Measurements from ENCODE around the gene VWA8. TPM values are rescaled to one million over a fixed set of nuclear protein-coding genes. Genes with fewer than 3 reads are reported as not detected.
A peak's percentile ranks its signal among the peaks of the same experiment; 100 is the strongest.
"Not testable (repeated sequence)": the region's sequence is repeated elsewhere in the genome, so short reads cannot be mapped to it uniquely, and the experiment has no call there.

The VWA8 gene
- total and polyA plus RNA-seq, 8 donors = 11.9 to 24.4 (median 14.4) TPM

DNA sequence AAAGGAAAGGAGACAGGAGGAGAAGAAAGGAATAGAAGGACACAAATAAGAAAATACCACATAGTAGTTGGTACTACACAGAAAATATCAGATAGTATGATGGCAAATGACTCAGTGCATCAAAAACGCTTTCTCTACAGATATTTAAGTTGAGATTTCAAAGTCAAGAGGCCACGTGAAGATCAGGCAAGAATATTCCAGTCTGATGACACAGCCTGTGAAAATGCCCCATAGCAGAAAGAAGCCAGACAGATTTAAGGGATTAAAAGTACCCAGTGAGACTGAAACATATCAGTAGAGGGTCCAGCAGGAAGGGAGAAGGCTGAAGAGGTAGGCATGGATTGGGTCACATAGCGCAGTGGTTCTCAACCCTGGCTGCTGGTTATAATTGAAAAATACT, 113.7 kb downstream of the VWA8 start:
- intact Hi-C loops (cut with DNase I) = no loop called here
- Histone ChIP-seq H3K36me3 (no peaks in the 10 kb centered on the region), H3K9me3 (peaks cover 0 to 2% of the 10 kb centered on the region in 2 donors), H3K27ac (no peak overlapping the region), H3K27me3 (no peaks in the 10 kb centered on the region), H3K4me3 (no peak overlapping the region), H3K4me1 (peaks cover 0 to 2% of the 10 kb centered on the region in 2 donors)
- TF ChIP-seq, protein P1, sequence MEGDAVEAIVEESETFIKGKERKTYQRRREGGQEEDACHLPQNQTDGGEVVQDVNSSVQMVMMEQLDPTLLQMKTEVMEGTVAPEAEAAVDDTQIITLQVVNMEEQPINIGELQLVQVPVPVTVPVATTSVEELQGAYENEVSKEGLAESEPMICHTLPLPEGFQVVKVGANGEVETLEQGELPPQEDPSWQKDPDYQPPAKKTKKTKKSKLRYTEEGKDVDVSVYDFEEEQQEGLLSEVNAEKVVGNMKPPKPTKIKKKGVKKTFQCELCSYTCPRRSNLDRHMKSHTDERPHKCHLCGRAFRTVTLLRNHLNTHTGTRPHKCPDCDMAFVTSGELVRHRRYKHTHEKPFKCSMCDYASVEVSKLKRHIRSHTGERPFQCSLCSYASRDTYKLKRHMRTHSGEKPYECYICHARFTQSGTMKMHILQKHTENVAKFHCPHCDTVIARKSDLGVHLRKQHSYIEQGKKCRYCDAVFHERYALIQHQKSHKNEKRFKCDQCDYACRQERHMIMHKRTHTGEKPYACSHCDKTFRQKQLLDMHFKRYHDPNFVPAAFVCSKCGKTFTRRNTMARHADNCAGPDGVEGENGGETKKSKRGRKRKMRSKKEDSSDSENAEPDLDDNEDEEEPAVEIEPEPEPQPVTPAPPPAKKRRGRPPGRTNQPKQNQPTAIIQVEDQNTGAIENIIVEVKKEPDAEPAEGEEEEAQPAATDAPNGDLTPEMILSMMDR (IDR thresholded peaks at IDR 0.05) = no peak
- DNase-seq (no peak), ATAC-seq (no peak)

DNA sequence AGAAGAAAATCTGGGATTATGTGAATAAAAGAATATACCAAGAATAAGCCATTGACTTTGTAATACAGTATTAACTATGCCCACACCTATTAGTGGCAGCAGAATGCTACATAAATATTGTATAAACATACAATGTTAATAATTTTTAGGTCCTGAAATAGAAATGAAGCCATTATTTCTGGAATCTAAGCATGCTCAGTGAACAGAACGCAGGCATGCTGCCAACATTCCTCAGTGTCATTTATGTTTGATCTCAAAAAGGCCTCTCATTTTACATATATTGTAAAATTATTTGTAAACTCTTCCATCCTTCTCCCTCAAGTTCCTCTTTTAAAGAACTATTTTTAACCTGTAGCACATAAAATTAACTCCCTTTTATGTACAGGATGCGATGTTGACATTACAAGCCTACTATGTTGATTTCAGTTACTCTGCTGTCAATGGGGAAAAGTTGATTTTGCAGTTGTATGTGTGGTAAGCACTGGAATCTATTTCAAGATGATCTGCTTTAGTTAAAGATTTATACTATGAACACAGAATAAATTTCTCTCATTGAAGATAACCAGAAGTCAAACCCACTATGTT, 118.8 kb downstream of the VWA8 start:
- peaks cover 0 to 2% of the 10 kb centered on the region in 2 donors for H3K9me3 ChIP-seq
- TF ChIP-seq, protein P1 (IDR thresholded peaks at IDR 0.05) = no peak
- no peak overlapping the region for H3K4me3 ChIP-seq
- intact Hi-C loops (cut with DNase I) = no loop called here
- no peaks in the 10 kb centered on the region for H3K36me3 ChIP-seq
- H3K27me3 ChIP-seq = no peaks in the 10 kb centered on the region
- DNase-seq (peak in 2 of 4 donors; percentile 60), ATAC-seq (no peak)
- H3K4me1 ChIP-seq = peaks cover 0 to 13% of the 10 kb centered on the region in 2 donors
- no peak overlapping the region for H3K27ac ChIP-seq

DNA sequence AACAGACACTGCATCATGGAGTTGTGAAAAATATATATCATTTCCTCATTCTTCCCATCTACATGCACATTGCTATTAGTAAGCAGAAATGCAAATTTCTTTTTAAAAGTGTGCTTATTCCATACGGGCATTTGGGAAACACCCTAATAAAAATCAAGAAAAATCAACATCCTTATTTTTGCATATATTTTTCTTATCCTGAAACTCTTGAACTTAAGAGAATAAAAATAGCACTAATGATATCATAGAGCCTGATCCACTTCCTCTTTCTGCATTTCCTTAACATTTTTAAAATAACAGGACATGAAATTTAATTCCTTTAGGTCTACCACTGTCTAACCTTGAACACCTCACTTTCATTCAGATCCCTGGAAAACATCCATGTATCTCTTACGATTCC, 123.3 kb downstream of the VWA8 start:
- intact Hi-C loops (cut with DNase I) = no loop called here
- peaks cover 0 to 13% of the 10 kb centered on the region in 2 donors for H3K4me1 ChIP-seq
- no peak for DNase-seq
- H3K9me3 ChIP-seq = no peaks in the 10 kb centered on the region
- no peaks in the 10 kb centered on the region for H3K27me3 ChIP-seq
- TF ChIP-seq, protein P1 (IDR thresholded peaks at IDR 0.05) = no peak
- no peaks in the 10 kb centered on the region for H3K36me3 ChIP-seq
- no peak overlapping the region for H3K27ac ChIP-seq
- no peak overlapping the region for H3K4me3 ChIP-seq
- ATAC-seq = no peak

DNA sequence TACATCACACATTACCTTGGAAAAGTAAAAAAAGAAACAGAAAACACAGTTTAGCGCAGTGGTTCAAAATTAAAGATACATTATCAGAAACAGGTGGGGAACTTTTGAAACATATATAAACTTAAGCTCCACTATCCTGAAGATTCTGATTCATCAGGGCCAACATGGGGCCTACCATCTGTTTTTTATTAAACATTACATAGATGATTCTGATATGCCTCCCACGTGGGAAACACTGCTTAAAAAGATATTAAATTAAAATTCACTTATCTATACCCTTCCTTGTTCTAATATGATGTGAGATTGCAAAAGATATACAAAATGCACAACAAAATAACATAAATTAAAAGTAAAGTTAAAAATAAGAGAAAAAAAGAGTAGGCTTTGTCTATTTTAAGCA, 125.0 kb downstream of the VWA8 start:
- no peaks in the 10 kb centered on the region for H3K9me3 ChIP-seq
- H3K27me3 ChIP-seq = no peaks in the 10 kb centered on the region
- DNase-seq (no peak), ATAC-seq (no peak)
- H3K36me3 ChIP-seq = no peaks in the 10 kb centered on the region
- intact Hi-C loops (cut with DNase I) = no loop called here
- TF ChIP-seq, protein P1 (IDR thresholded peaks at IDR 0.05) = no peak
- no peak overlapping the region for H3K4me3 ChIP-seq
- peaks cover 0 to 7% of the 10 kb centered on the region in 2 donors for H3K4me1 ChIP-seq
- no peak overlapping the region for H3K27ac ChIP-seq

DNA sequence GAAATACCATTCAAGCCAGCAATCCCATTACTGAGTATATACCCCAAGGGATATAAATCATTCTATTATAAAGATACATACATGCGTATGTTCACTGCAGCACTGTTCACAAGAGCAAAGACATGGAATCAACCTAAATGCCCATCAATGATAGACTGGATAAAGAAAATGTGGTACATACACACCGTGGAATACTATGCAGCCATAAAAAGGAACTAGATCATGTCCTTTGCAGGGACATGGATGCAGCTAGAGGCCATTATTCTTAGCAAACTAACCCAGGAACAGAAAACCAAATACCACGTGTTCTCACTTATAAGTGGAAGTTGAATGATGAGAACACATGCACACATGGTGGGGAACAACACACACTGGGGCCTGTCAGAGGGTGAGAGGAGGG, 126.2 kb downstream of the VWA8 start:
- H3K27ac ChIP-seq; H3K9me3 ChIP-seq; H3K4me1 ChIP-seq; H3K4me3 ChIP-seq; H3K36me3 ChIP-seq; intact Hi-C loops (cut with DNase I); ATAC-seq; H3K27me3 ChIP-seq; DNase-seq: not testable (repeated sequence)

DNA sequence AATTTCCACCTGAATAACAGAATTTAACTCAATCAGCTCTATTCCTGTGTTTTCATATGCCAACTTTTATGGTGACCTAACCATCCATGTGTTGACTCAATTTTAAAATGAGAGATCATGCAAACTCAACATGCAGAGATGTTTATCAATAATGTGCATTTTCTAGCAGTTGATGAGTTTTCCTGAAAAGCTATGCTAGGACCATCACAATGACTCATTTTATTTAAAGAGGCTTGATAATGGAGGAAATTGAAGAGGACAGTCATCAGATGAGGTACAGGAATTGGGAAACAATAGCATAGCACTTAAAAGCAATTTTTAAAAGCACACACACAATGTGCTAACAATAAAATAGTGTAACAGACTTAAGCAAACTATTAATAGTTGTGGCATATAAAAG, 127.1 kb downstream of the VWA8 start:
- intact Hi-C loops (cut with DNase I) = no loop called here
- no peak for DNase-seq
- TF ChIP-seq, protein P1 (IDR thresholded peaks at IDR 0.05) = no peak
- no peaks in the 10 kb centered on the region for H3K9me3 ChIP-seq
- peaks cover 0 to 7% of the 10 kb centered on the region in 2 donors for H3K4me1 ChIP-seq
- no peaks in the 10 kb centered on the region for H3K27me3 ChIP-seq
- H3K27ac ChIP-seq = no peak overlapping the region
- H3K4me3 ChIP-seq = no peak overlapping the region
- ATAC-seq = no peak
- no peaks in the 10 kb centered on the region for H3K36me3 ChIP-seq
